Subcutaneous adipose tissue (tissue), 4 donors: ENCODE data around the gene RHNO1. TPM values are rescaled to one million over a fixed set of nuclear protein-coding genes. Genes with fewer than 3 reads are reported as not detected.

Experiments
- CTCF ChIP-seq: fragments of 450-650 bp; IDR thresholded peaks from one replicate; pipeline ENCODE4 v1.5.1; 2016; ENCODE audit warnings: low read depth, mild to moderate bottlenecking, control low read depth, antibody characterized with exemption, moderate library complexity
- total RNA-seq, 4 donors: library from RNA; depleted of rRNA; stranded (reverse); fragments of >200 nt; gene quantifications; one replicate each; pipeline ENCODE4 v1.1.0, GENCODE V29; 2016

The RHNO1 gene
- total RNA-seq, 4 donors from 2014 or later = 1.1 to 12.4 (median 8.0) TPM

DNA sequence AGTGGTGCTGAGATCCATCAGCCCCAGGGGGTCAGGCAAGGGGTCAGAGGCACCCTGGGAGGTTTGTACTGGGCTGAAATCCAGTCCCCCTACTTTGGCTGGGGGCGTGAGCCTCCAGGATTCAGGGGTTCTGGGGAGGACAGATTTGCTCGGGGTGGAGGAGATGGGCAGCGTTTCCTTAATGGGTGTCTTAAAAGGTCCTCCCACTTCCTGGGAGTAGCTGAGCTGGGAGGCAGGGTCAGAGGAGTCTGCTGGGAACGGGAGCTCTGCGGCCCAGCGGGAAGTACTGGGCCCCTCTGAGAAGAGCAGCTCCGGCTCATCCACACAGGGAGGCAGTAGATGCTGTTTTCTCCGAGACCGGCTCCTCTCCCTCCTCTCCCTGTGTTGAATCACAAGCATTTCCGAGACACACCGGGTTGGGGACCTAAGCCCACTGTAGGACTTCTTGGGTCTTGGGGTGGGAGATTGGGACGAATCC lies 18.0 kb upstream of the RHNO1 start:
- no peak for TF ChIP-seq CTCF

DNA sequence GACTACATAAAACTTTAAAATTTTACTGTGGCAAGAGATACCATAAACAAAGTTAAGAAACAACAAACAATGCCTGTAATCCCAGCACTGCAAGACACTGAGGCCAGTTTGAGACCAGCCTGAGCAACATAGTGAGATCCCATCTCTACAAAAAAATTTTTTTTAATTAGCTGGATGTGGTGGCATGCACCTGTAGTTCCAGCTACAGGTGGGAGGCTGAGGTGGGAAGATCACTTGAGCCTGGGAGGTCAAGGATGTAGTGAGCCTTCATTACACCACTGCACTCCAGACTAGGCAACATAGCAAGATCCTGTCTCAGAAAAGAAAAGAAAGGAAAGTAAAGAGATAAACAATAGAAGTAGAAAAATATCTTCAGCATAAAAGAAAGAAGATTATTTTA lies 16.9 kb upstream of the RHNO1 start:
- no peak for TF ChIP-seq CTCF

DNA sequence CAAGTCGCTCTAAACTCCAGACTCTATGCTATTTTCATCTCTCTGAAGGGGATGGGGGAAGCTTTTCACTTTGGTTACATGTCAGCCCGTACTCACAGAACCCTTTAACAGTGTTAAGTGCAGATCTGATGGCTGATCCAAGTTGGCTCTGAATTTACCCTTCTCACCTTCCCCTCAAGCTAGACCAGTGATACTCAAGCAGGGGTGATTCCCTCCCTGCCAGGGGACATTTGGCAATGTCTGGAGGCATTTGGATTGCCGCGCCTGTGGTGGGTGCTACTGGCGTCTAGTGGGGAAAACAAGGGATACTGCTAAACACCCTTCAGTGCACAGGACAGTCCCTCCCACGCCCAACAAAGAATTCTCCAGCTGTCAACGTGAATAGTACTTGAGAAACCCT lies 14.1 kb upstream of the RHNO1 start:
- no peak for TF ChIP-seq CTCF

DNA sequence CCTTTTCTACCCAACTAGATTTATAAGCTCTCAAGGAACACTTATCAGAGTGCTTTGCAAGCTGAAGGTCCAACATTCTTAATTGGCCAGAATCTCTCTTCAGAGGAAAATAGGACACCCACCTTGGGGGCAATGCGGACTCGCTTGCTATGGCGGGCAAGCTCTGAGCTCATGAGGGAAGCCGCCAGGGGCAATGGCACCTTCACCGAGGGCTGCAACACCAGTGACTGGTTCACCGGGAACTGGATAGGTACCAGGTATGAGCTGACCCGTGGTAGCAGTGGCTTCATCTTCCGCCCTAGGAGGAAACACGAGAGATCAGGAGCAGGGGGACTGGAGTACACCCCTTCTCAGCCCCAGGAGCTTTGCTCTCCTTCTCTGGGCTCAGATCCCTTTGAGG lies 12.8 kb upstream of the RHNO1 start:
- no peak for TF ChIP-seq CTCF

GRCh38 chr12:2876431-2877046 lies 484 bp upstream of the RHNO1 start:
- TF ChIP-seq CTCF = no peak

- TF ChIP-seq CTCF = no peak
Measured at GRCh38 chr12:2877953-2878732, 1.1 kb downstream of the RHNO1 start.

GRCh38 chr12:2879853-2880252 lies 2.8 kb downstream of the RHNO1 start:
- no peak for TF ChIP-seq CTCF
